GM18511 (cell line): ENCODE results near the gene FFAR4.

ENCODE experiments used
- ATAC-seq: cut with Tn5 transposase; IDR thresholded peaks from one replicate; pipeline ENCODE4 v1.9.1; 2021; ENCODE audit warnings: mild to moderate bottlenecking, moderate library complexity; ENCODE audit not compliant: unreplicated experiment

The FFAR4 gene

DNA sequence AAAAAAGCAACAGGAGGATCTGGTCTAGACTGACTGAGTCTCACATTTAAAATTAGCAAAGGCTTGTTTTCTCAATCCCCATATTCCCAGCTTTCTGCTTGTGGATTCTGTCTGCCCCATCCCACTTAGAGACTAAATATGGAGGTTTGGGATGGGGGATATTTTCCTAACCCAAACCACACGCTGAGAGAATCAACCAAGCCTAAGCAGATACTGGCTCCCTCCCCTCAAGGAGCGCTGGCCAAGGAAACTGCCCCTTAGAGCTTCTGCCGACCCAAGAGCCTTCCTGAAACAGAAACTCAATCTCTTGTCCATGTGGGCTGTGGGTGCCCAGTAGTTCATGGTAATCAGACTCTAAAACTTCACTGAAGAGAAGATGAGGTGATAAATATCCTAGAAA, 3.9 kb downstream of the FFAR4 start:
- ATAC-seq = no peak

DNA sequence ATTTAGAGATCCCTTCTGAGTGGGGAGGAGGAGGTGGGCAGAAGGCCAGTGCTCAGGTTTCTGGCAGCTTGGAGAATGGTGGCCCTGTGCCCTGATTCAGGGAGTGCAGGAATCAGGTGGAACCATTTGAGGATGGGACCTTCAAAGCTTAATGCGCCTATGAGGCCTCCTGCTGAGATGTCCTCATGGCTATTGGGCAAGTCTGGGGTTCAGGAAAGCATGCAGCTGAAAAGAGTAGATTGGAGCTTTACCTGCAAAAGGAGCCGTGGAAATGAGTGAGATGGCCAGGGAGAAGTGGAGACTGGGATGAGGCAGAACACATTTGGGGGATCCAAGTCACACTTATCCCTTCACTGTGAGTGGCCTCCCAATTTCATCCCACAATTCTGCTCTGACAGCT, 6.1 kb downstream of the FFAR4 start:
- no peak for ATAC-seq

DNA sequence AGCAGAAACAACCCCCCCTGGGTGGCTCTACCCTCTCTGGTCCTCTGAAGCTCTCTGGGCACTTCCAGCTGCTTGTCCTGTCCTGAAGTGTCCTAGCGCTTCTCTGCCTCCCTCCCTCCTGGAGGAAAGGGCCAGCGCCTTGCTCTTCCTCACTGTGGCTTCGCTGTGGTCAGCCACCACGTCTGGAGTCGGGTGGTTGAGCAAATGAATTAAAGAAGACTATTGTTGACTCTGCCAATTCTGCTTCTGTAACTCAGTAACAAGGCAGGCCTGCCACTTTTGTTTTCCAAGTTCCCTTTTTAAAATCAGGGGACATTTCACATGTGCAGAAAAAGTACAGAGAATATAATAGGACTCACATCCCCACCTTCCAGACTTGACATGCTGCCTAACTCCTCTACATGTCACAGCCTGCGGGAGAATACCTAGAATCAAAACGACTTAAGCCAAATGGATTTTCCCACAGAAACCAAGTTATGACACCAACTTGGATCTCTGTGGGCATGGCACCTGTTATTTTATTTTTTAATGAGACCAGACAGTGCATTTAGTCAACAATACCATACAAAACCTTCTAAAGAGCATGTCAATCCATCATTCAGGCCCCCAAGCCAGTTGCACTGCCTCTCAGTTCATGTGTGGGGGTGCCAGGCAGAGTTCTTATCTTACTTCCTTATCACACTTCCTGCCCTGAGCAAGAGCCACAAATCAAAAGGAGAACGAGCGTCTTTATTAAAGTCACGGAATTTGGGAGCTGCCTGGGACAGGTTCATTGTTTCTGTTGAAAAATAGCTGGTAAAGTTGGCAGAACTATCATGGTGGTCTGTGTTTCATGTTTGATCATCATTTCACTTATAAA, 6.8 kb downstream of the FFAR4 start:
- no peak for ATAC-seq

DNA sequence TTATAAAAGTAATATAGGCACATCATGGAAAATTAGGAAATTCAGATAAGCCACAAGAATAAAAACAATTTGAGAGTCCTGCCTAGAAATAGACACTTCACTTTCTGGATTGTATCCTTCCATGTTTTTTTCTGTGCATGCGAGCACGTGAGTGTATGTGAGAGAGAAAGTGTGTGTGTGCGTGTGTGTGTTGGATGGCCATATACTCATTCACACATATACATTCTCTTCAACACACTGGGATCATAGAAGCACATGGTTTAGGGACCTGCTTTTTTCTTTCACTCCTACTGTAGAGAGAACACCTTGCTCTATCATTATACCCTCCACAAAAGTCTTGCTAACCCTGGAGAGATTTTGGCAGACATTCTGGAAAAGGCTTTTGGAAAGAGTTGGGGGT, 7.5 kb downstream of the FFAR4 start:
- ATAC-seq = no peak

DNA sequence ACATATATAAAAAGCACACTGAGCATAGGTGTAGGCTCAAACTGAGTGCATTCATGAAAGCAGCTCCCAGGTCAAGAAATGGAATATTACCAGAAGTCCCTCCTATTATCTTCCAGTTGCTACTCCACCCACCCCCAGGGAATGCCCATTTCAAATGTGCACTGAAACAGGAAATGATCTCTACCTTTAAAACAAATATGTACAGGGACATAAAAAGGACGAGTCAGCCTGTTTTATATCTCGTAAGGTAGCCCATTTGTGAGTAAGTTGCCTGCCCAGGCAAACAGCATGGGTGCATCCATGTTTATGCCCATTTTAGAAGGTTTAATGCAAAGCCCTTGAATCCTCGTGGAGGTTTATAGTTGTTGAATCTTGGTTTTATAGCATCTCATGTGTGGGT, 10.4 kb downstream of the FFAR4 start:
- ATAC-seq = no peak

DNA sequence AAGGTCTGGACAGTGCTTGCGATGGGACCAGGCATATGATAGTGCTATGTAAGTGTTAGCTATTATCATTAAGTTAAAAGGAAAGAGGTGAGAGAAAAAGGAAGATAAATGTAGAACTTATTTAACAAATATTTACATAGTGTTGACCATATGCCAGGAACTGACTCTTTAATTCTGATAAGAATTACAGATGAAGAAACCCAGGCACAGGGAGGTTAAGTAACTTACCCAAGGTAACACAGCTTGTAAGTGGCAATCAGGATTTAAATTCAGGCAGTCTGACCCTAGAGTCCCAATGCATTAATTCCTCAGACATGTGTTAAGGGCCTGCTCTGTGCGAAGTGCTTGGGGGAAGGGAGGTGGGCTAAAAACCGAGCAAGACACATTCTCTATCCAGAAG, 11.1 kb downstream of the FFAR4 start:
- ATAC-seq = no peak

DNA sequence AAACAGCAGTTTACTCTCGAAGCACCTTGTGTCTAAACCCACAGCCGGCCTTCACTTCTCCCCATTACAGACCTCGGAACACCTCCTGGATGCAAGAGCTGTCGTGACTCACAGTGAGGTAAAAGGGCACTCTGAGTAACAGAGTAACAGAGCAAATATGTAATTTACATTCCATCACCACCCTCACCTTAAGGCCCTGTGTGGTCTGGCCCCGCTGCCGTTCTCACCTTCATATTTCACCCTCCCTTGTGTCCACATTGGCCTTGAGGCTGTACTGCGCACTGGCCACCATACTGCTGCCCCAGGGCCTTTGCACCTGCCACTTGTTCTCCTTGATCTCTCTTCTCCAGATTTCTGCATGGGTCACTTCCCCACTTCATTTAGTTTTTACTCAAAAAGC, 12.6 kb downstream of the FFAR4 start:
- ATAC-seq = no peak

DNA sequence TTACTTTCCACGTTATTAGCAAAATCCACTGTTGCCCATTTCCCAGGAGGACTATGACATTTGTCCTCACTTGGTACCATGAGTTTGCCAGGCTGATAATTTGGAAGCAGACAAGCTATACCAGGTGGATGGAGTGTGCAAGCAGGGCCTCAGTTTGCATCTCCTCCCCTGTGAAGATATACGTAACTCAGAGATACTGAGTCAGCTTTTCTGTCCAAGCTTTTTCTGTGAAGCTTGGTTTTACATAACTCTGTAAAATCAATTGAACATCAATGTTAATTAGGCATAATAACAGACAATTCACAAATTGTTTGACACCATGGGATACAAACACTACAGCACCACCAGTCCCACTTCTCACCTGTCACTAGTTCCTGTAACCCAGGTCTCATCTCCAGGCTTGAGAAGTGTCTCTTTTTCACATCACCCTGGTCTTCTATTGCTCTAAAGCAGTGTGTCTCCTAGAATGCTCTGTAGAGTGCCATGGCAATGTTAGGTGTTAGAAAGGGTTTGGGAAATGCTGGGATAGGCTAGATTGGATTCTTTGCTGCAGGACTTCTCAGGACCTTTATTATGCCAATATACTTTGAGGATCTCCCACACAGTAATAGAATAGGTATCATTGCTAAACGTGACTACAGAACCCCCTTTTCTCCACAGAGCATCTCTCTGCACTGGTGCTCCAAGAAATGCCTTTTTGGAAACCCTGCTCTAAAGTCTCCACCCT, 13.7 kb downstream of the FFAR4 start:
- no peak for ATAC-seq

DNA sequence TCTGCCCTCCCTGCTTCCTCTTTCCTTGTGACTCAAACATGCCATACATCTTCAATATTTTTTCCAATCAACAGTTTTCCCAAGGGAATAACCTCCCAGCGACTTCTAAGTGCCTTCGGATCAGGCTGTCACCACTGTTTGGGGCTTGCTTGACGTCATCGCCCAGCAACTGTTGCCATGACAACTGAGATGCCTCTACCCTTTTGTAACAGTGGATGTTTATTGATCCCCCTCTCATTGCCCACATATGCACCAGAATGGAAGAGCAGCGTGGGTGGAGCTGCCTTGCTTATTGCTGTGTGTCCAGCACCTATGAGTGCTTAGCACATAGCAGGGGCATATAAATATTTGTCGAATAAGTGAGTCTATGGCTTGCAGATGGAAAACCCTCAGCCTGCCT, 14.4 kb downstream of the FFAR4 start:
- no peak for ATAC-seq

DNA sequence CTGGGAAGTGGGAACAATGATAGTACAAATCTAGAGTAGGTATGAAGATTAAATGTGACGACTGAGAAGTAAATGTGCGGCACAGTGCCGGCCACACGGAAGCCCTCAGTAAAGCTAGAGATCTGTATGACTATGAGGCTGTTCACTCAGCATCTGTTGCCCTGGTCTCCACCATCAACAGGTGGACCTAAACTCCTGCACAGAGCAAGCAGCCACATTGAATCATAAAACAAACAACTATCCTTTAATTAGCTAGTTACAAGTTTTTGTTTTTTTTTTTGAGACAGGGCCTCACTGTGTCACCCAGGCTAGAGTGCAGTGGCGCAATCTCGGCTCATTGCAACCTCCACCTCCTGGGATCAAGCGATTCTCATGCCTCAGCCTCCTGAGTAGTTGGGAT, 18.0 kb downstream of the FFAR4 start:
- ATAC-seq = no peak

DNA sequence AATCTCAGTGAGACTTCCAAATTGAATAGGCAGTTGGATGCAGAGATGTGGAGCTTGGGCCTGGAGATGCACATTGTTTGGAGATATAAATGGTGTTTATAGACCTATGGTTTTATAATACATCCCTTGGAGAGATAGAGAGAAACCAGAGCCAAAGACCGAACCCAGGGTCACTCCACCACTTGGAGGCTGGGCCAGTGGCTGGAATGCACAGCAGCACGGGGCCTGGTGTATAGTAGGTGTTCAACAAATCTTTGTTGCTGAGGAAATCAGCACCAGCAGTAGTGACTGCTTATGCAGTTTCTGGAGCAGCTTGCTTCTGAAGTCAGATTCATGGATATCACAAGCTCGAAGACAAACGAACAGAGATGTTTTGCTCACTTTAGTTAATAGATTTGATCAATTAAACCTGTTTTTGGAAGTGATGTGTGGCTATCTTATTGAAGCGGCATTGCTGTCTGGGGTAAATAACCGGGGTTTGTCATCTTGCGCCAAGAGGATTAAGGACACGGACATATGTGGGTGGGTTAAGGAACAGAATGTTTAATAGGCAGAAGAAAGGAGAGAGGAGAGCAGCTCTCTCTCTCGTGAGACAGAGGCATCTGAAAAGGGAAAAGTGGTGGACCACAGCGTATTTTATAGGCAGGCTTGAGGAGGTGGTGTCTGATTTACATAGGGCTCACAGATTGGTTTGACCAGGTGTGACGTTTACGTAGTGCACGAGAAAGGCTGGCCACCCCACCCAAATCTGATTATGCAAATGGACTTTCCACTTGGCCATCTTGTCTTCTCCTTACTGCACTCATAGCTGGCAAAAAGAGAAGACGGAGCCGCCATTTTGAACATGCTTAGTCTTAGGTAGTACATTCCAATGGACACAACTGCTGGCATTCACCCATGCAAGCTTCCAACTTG, 23.4 kb downstream of the FFAR4 start:
- ATAC-seq = no peak

DNA sequence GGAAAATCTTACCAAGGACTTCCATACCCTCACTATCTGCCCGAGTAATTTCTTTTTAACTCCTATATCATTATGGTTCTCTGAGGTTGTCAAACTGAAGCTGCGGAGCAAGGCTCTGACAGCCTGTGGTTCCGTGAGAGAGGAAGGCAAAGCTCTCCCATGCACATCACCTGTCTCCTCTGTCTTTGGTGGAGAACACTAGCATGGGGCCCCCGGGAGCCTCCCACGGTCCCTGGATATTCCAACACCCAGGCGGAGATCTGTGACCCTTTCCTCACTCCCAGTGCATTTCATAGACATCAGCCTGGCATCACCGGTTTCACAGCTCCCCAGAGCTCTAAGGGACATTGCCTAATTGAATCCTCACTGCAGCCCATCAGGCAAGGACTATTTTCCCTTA, 24.2 kb downstream of the FFAR4 start:
- no peak for ATAC-seq

DNA sequence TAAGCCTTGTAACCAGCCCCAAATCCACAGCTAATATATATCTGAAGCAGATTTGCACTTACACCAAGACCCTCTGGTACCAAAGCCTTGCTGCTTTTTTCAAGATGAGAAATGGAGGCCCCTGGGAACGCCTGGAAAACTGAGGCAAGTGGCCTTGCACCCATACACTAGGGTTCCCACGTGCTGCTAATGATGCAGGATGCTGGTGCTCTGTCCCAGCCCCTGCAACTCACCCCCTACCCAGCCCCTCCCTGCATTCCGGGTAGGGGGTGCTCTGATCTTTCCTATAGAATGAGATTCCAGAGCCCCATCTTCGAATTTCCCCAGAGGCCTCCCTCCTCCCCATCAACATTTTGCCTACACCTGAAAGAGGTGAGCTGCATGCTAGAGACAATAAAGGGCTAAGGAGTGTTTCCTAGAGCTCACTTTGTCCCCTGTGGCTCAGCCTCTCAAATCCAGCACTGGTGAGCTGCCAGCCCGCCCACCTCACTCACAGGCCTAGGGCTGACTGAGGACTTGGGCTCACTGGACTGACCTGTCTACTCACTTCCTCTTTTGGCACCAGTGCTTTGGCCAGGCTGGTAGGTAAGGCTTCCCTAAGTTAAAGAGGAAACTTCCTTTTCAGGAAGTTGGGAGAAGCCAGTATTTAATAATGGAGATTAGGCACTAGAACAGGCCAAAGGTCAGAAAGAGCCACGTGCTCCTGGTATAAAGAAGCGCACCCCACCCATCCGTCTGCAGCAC, 24.8 kb downstream of the FFAR4 start:
- no peak for ATAC-seq

DNA sequence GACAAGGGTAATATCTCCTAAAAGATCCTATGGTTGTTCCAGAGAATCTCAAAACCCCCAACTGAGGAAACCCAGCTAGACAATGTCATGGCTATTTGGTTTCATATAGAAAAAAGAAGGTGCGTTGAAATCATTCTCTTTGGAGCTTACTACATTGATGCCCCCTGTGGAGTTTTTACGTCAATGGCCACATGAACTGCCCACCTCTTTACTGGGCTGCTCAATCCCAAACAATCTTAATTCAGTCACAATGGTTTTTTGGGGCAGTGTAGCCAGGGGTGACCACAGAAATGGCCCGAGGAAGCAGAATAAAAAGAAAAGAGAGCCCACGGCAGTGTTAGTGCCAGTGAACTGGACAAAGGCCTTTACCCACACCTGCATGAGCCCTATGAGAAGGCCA, 26.8 kb downstream of the FFAR4 start:
- no peak for ATAC-seq

DNA sequence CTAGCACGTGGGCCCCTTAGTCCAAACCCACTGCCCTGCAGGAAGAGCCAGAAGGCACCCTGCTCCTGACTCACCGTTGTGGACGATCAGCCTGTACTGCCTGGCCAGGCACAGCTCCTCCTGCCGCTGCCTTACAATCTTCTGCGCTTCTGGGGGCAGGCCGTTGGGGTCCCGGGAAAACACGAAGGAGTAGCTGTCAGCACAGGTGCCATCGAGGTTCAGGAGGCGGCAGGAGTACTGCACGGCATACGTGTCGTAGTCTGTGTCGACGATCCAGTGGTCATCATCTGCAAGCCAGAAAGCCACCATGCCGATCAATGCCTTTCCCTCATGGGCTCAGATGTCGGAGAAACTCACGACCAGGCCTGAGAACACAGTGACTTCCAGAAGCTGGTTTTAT, 27.3 kb downstream of the FFAR4 start:
- no peak for ATAC-seq

DNA sequence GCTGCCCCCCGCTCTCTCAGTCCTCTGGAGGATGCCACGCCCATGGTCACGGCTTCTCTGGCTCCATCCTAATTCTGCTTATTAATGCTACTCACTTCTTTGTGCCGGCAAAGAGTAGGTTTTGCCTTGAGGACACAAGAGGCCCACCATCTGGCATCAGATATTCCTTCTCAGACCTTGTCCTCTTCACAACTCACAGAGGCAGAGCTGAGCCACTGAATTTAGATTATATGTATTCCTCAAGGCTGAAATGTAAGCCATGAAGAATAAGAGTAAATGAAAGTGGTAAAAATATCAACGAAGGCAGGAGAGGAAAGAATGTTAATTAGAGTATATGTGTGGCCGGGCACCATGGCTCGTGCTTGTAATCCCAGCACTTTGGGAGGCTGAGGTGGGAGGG, 28.1 kb downstream of the FFAR4 start:
- no peak for ATAC-seq

DNA sequence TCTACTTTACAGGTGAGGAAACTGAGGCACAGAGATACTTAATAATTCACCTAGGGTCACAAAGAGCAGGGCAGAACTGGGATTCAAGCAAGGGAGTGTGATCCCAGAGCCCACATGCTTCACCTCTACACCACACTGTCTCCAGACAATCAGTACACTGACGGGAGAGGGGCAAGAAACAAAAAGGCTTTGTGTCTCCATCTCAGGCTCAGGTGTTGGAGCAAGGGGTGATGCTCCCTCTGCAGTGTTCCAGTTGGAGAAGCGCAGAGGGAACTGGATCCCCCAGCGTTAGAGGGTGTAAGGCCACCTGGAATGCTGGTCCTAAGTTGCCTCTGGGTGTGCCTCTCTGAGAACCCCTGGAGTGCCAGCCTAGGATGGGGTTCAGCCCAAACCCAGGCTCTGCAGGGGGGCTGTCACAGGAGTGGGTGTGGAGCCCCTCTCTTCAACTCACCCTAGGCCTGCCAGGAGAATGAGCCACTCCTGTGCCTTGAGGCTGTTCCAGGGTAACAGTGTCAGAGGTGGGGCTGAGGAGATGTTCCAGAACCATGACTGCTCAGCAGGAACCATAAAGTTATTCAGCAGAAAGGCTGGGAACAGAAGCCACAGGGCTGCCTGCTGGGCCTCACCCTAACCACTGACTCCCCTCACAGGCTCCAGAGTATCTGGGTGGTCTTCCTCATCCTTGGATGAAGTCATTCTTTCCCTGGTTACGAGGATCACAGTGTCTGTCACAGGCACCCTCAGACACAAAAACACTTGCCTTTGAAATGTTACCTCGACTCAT, 29.1 kb downstream of the FFAR4 start:
- no peak for ATAC-seq

DNA sequence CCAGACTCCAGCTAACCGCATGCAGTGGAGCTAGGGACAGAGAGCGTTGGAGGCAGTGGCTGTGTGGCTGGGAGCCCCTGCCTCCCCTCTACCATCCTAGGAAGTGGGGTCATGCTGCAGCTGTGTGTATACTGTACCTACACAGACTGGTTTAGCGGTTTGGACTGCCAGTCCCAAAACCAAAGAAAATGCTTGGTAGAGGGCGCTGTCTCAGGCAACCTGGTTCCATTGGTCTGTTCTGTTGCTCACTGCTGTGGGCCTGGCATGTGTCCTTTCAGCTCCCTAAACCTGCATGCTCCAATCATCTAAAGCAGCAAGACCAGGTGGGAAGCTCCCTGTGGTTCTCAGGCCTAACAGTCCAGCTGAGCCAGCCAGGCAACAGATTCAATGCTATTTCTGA, 30.1 kb downstream of the FFAR4 start:
- ATAC-seq = no peak

DNA sequence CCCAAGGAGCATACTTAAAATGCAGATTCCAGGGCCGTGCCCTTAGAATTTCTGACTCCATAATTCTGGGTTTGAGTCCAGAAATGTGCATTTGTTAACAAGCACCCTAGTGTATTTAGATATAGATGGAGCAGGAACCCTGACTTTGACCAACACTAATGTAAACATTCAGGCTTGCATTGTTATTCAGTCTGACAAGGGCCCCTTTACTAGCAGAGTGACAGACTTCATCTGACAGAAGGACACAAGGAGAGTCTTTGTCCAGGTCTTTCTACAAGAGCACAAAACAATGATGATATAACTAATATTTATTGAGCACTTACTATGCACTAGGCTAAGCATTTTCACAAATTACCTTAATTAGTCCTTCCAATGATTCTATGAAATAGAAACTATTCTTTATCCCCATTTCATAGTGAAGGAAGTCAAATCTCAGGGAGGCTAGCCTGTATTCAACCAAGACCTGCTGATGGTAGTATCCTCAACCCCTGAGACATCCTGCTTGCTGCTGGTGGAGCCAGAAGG, 30.7 kb downstream of the FFAR4 start:
- no peak for ATAC-seq

DNA sequence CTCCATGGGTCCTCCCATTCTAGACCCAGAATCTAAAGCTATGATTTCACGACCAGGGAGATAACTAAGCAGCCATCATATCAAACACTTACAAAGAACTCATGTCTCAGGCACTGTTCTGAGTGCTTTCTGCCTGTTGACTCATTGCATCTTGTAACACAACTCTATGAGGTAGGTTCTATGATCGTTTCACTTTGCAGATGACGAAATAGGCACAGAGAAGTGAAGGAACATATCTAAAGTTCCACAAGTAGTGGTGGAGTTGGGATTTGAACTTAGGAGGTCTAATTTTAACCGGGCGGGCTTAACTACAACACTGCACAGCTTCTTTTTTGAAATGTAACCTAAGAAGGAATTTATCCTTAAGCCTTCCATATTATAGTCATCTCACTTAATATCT, 31.7 kb downstream of the FFAR4 start:
- ATAC-seq = no peak
